Activated CD4-positive, alpha-beta T cell treated with anti-CD3 and anti-CD28 coated beads, Interleukin-2, amount 50 U/mL, for 4 hours (primary cell): Measurements from ENCODE around the gene KBTBD6.
"Not testable (repeated sequence)": the region's sequence is repeated elsewhere in the genome, so short reads cannot be mapped to it uniquely, and the experiment has no call there.

Experiments used
- DNase-seq, 2 experiments: peaks; one replicate each; pipeline ENCODE4 v3.0.0-alpha.2; 2020

The KBTBD6 gene

GRCh38 chr13:41131660-41132511, 716 bp downstream of the KBTBD6 start:
- not testable (repeated sequence) for DNase-seq

GRCh38 chr13:41131189-41131588, 1.4 kb downstream of the KBTBD6 start:
- DNase-seq = not testable (repeated sequence)

GRCh38 chr13:41130356-41130755, 2.2 kb downstream of the KBTBD6 start:
- no peak for DNase-seq

GRCh38 chr13:41127701-41128100, 4.9 kb downstream of the KBTBD6 start:
- DNase-seq = no peak

- DNase-seq = no peak
These were observed 9.8 kb downstream of the KBTBD6 start for GRCh38 chr13:41122838-41123237.

- DNase-seq = no peak
These were observed 14.7 kb downstream of the KBTBD6 start for GRCh38 chr13:41117869-41118268.

GRCh38 chr13:41111454-41111853, 21.1 kb downstream of the KBTBD6 start:
- no peak for DNase-seq

GRCh38 chr13:41107584-41108014, 25.0 kb downstream of the KBTBD6 start:
- DNase-seq = no peak

- no peak for DNase-seq
These were observed 25.5 kb downstream of the KBTBD6 start for GRCh38 chr13:41107104-41107571.

- no peak for DNase-seq
These were observed 32.6 kb downstream of the KBTBD6 start for GRCh38 chr13:41099986-41100385.

- no peak for DNase-seq
These were observed 33.8 kb downstream of the KBTBD6 start for GRCh38 chr13:41098761-41099160.

- DNase-seq = not testable (repeated sequence)
These were observed 36.9 kb downstream of the KBTBD6 start for GRCh38 chr13:41095681-41096080.

GRCh38 chr13:41085961-41086585, 46.5 kb downstream of the KBTBD6 start:
- no peak for DNase-seq

- no peak for DNase-seq
These were observed 52.9 kb downstream of the KBTBD6 start for GRCh38 chr13:41079725-41080124.
